ENCODE measurements around the gene MFGE8.

Gene MFGE8

GRCh38 chr15:88904257-88904623 lies 8.9 kb downstream of the MFGE8 start:
- DNase-seq = no peak
- no peak overlapping the region for H3K27ac ChIP-seq
- H3K4me3 ChIP-seq (ENCODE audit: low read depth, low read length) = no peak overlapping the region
- in situ Hi-C loops (cut with HindIII; ENCODE audit: low pct_ligation_motif_present, low sequenced_read_pairs) = loop anchor here (25.0 kb wide), 1 partner anchor 108 kb away; no protein-coding TSS in a partner anchor
- H3K36me3 ChIP-seq (replicated peaks) = peaks cover 32% of the 10 kb centered on the region
- no peak for TF ChIP-seq CTCF (IDR thresholded peaks at IDR 0.05; ENCODE audit: low read depth, low read length, missing control alignments)
- no peaks in the 10 kb centered on the region for H3K27me3 ChIP-seq (replicated peaks)

GRCh38 chr15:88902846-88903245 lies 10.3 kb downstream of the MFGE8 start:
- Histone ChIP-seq H3K27ac (no peak overlapping the region), H3K4me3 (ENCODE audit: low read depth, low read length) (no peak overlapping the region), H3K36me3 (replicated peaks) (peaks cover 24% of the 10 kb centered on the region), H3K27me3 (replicated peaks) (no peaks in the 10 kb centered on the region)
- in situ Hi-C loops (cut with HindIII; ENCODE audit: low pct_ligation_motif_present, low sequenced_read_pairs) = loop anchor here (25.0 kb wide), 1 partner anchor 109 kb away; no protein-coding TSS in a partner anchor
- no peak for TF ChIP-seq CTCF (IDR thresholded peaks at IDR 0.05; ENCODE audit: low read depth, low read length, missing control alignments)
- no peak for DNase-seq

- H3K36me3 ChIP-seq (replicated peaks) = peaks cover 24% of the 10 kb centered on the region
- no peak for TF ChIP-seq CTCF (IDR thresholded peaks at IDR 0.05; ENCODE audit: low read depth, low read length, missing control alignments)
- no peaks in the 10 kb centered on the region for H3K27me3 ChIP-seq (replicated peaks)
- no peak overlapping the region for H3K4me3 ChIP-seq (ENCODE audit: low read depth, low read length)
- DNase-seq = no peak
- H3K27ac ChIP-seq = no peak overlapping the region
- in situ Hi-C loops (cut with HindIII; ENCODE audit: low pct_ligation_motif_present, low sequenced_read_pairs) = loop anchor here (25.0 kb wide), 1 partner anchor 110 kb away; no protein-coding TSS in a partner anchor
These were observed 10.9 kb downstream of the MFGE8 start for GRCh38 chr15:88902221-88902835.

- Histone ChIP-seq H3K27ac (no peak overlapping the region), H3K27me3 (replicated peaks) (no peaks in the 10 kb centered on the region), H3K36me3 (replicated peaks) (peaks cover 22% of the 10 kb centered on the region), H3K4me3 (ENCODE audit: low read depth, low read length) (no peak overlapping the region)
- DNase-seq = no peak
- in situ Hi-C loops (cut with HindIII; ENCODE audit: low pct_ligation_motif_present, low sequenced_read_pairs) = loop anchor here (25.0 kb wide), 1 partner anchor 111 kb away; no protein-coding TSS in a partner anchor
- no peak for TF ChIP-seq CTCF (IDR thresholded peaks at IDR 0.05; ENCODE audit: low read depth, low read length, missing control alignments)
These were observed 11.5 kb downstream of the MFGE8 start for GRCh38 chr15:88901508-88902220.

GRCh38 chr15:88900982-88901418 lies 12.2 kb downstream of the MFGE8 start:
- peaks cover 18% of the 10 kb centered on the region for H3K36me3 ChIP-seq (replicated peaks)
- H3K27me3 ChIP-seq (replicated peaks) = no peaks in the 10 kb centered on the region
- in situ Hi-C loops (cut with HindIII; ENCODE audit: low pct_ligation_motif_present, low sequenced_read_pairs) = loop anchor here (25.0 kb wide), 1 partner anchor 111 kb away; no protein-coding TSS in a partner anchor
- DNase-seq = no peak
- H3K27ac ChIP-seq = peak overlapping the region; percentile 80
- H3K4me3 ChIP-seq (ENCODE audit: low read depth, low read length) = no peak overlapping the region
- TF ChIP-seq CTCF (IDR thresholded peaks at IDR 0.05; ENCODE audit: low read depth, low read length, missing control alignments) = no peak

All from brain microvascular endothelial cell (primary cell).